Measurements from ENCODE around the gene MET. TPM values are rescaled to one million over a fixed set of nuclear protein-coding genes. Genes with fewer than 3 reads are reported as not detected.

MET gene
- total and polyA plus RNA-seq, 2 of the 13 experiments (the other 11 are each of a cell fraction or from before 2014, with no cell fraction given), result 21.8 to 31.5 TPM

- TF ChIP-seq CREM (IDR thresholded peaks at IDR 0.05) (no peak), CREM (CRISPR knock-in tag; IDR thresholded peaks at IDR 0.05) (no peak), ZBTB39 (CRISPR knock-in tag; IDR thresholded peaks at IDR 0.05) (no peak), NAIF1 (CRISPR knock-in tag; IDR thresholded peaks at IDR 0.05; ENCODE audit: borderline replicate concordance) (no peak), NR3C1 (CRISPR knock-in tag; IDR thresholded peaks at IDR 0.05) (no peak), ZNF263 (CRISPR knock-in tag; IDR thresholded peaks at IDR 0.05) (no peak), GATAD1 (CRISPR knock-in tag; IDR thresholded peaks at IDR 0.05) (no peak), ZBTB38 (CRISPR knock-in tag; IDR thresholded peaks at IDR 0.05) (no peak), ZNF850 (CRISPR knock-in tag; conservative IDR thresholded peaks at IDR 0.05) (no peak), ZUFSP (CRISPR knock-in tag; IDR thresholded peaks at IDR 0.05; ENCODE audit: borderline replicate concordance) (no peak), KLF12 (CRISPR knock-in tag; IDR thresholded peaks at IDR 0.05; ENCODE audit: borderline replicate concordance) (no peak)
Measured at GRCh38 chr7:116652793-116653192, 19.2 kb upstream of the MET start (continued).

GRCh38 chr7:116653204-116653603, 18.8 kb upstream of the MET start:
- no peaks in the 10 kb centered on the region; a peak in 1 of 5 replicates for H3K27me3 ChIP-seq (ENCODE audit: control insufficient read depth in 1 of 2, insufficient read depth in 2 of 2, low read length in 2 of 2)
- ChIA-PET CTCF (ENCODE audit: low intra/inter-chr PET ratio, low total read pairs) (no interaction called here), POLR2A (no interaction called here)
- no peak overlapping the region for H3K4me2 ChIP-seq (ENCODE audit: low read depth, low read length)
- H3K36me3 ChIP-seq (replicated peaks in 1 of 2; ENCODE audit: control insufficient read depth in 1 of 2, insufficient read depth in 2 of 2, low read length in 2 of 2), result no peaks in the 10 kb centered on the region
- no peak overlapping the region for H3K4me3 ChIP-seq (replicated peaks in 1 of 3; ENCODE audit: insufficient read depth in 1 of 3, low read depth in 2 of 3, low read length in 3 of 3)
- no peaks in the 10 kb centered on the region for H3K79me2 ChIP-seq (ENCODE audit: insufficient read depth, low read length)
- no peaks in the 10 kb centered on the region for H3K9me3 ChIP-seq (ENCODE audit: low read length)
- no peak overlapping the region for H2AFZ ChIP-seq (ENCODE audit: low read length)
- BruUV-seq (replicated peaks), result no TSS peak
- ATAC-seq (peak; percentile 59; the same call in 2 of the 3 replicates), DNase-seq (ENCODE audit: low spot score) (no peak), FAIRE-seq (no peak)
- in situ Hi-C loops (cut with HindIII; ENCODE audit: extremely low pct_ligation_motif_present, low pct_unique_long_range_greater_than_20kb), result no loop called here
- H3K27ac ChIP-seq (ENCODE audit: extremely low read length, insufficient read depth, low read length), result no peak overlapping the region
- WGBS (ENCODE audit: low lambda C conversion rate), result 7% methylated on average over 3 of the region's 3 CpGs
- H4K20me1 ChIP-seq (ENCODE audit: insufficient read depth, low read length), result no peaks in the 10 kb centered on the region
- H3K9ac ChIP-seq (ENCODE audit: insufficient read depth, low read depth, low read length), result no peak overlapping the region
- H3K4me1 ChIP-seq (ENCODE audit: insufficient read depth, low read length), result no peaks in the 10 kb centered on the region
- intact Hi-C loops (cut with micrococcal nuclease; ENCODE audit: unreplicated experiment), result no loop called here
- TF ChIP-seq RBAK (CRISPR knock-in tag; IDR thresholded peaks at IDR 0.05) (no peak), ZNF317 (CRISPR knock-in tag; IDR thresholded peaks at IDR 0.05) (no peak), ZNF382 (CRISPR knock-in tag; IDR thresholded peaks at IDR 0.05; ENCODE audit: borderline replicate concordance) (no peak), THRA (CRISPR knock-in tag; IDR thresholded peaks at IDR 0.05; ENCODE audit: borderline replicate concordance) (peak; percentile 67; the same call in 1 of the 2 replicates), ZBTB2 (CRISPR knock-in tag; IDR thresholded peaks at IDR 0.05; ENCODE audit: low read depth) (no peak), GPN1 (CRISPR knock-in tag; IDR thresholded peaks at IDR 0.05; ENCODE audit: borderline replicate concordance) (no peak), XBP1 (CRISPR knock-in tag; IDR thresholded peaks at IDR 0.05) (no peak), ZNF781 (CRISPR knock-in tag; IDR thresholded peaks at IDR 0.05; ENCODE audit: borderline replicate concordance, not compliant biosample characterization) (no peak)

All from HepG2 (cell line).